Lower leg skin (tissue), 4 donors: Measurements from ENCODE around the gene ELMOD3. TPM values are rescaled to one million over a fixed set of nuclear protein-coding genes. Genes with fewer than 3 reads are reported as not detected.
"Not testable (repeated sequence)": the region's sequence is repeated elsewhere in the genome, so short reads cannot be mapped to it uniquely, and the experiment has no call there.

Experiments
- DNase-seq, 2 donors: peaks; one replicate each; pipeline ENCODE4 v3.0.0-alpha.2; 2019; ENCODE audit warnings: low spot score in 2 of 2
- H3K4me3 ChIP-seq: fragments of 200-600 bp; sonication (generic); 2 replicates; pipeline ENCODE4 v1.5.1; 2017; ENCODE audit warnings: mild to moderate bottlenecking, low read depth; ENCODE audit not compliant: poor library complexity, severe bottlenecking
- POLR2A ChIP-seq, 2 donors: fragments of 450-650 bp; IDR thresholded peaks; one replicate each; pipeline ENCODE4 v1.6.1; 2016 to 2017; ENCODE audit warnings: antibody characterized with exemption in 2 of 2, mild to moderate bottlenecking in 1 of 2, moderate library complexity in 1 of 2
- WGBS, 2 donors: methylation state at CpG; one replicate each; pipeline ENCODE4 v1.1.5; 2018; 5-methylcytosine and 5-hydroxymethylcytosine counted together
- intact Hi-C: fragments of 100-400 bp; cut with DNase I; formaldehyde crosslinking; loops from one replicate; pipeline ENCODE4 v1.15.0; 2023; ENCODE audit warnings: low total_unique reads
- total RNA-seq, 4 donors: library from RNA; depleted of rRNA; stranded (reverse); fragments of >200 nt; gene quantifications; one replicate each; pipeline ENCODE4 v1.1.0, GENCODE V29; 2016
- TF ChIP-seq, protein P1 (sequence below), 3 donors: fragments of 450-650 bp; IDR thresholded peaks; one replicate each; pipeline ENCODE4 v1.5.1; 2016; ENCODE audit warnings: antibody characterized with exemption in 3 of 3, mild to moderate bottlenecking in 3 of 3, moderate library complexity in 2 of 3

Gene ELMOD3
- total RNA-seq, 4 donors from 2014 or later = 10.0 to 26.1 (median 23.5) TPM

DNA sequence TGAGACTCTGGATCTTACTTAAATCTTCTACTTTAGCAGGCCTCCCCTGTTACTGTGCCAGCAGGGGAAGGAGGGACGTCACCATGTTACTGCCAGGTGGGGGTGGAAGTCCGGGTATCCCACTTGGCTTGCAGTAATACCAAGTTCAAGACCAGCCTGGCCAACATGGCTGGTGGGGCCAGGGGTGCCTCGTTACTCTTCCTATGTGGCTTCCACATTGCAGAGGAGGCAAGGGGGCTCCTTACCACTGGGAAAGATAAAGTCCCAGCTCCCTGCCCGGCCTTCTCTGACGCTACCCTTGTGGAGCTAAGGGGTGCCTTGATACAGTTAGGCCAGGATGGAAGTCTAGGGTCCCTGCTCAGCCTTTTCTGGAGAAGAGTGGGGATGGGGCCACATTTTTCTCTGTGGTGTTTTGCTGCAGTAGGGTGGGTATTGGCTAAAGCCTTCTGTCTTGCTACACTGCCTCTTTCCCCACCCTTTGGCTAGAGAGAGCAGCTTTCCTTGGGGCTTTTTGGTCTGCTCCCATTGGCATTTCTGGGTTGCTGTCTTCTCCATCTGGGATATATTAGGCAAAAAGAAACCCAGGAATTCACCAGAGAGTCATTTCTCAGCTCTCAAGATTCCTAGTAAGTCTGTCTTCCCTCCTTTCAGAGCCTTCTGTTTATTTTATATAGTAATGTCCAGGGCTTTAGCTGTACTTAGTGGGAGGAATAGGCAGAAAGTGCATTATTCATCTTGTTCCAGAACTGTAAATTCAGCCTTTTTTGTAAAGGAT lies 21.9 kb downstream of the ELMOD3 start:
- TF ChIP-seq, protein P1, sequence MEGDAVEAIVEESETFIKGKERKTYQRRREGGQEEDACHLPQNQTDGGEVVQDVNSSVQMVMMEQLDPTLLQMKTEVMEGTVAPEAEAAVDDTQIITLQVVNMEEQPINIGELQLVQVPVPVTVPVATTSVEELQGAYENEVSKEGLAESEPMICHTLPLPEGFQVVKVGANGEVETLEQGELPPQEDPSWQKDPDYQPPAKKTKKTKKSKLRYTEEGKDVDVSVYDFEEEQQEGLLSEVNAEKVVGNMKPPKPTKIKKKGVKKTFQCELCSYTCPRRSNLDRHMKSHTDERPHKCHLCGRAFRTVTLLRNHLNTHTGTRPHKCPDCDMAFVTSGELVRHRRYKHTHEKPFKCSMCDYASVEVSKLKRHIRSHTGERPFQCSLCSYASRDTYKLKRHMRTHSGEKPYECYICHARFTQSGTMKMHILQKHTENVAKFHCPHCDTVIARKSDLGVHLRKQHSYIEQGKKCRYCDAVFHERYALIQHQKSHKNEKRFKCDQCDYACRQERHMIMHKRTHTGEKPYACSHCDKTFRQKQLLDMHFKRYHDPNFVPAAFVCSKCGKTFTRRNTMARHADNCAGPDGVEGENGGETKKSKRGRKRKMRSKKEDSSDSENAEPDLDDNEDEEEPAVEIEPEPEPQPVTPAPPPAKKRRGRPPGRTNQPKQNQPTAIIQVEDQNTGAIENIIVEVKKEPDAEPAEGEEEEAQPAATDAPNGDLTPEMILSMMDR (IDR thresholded peaks at IDR 0.05) = no peak
- no peak for TF ChIP-seq POLR2A (IDR thresholded peaks at IDR 0.05)
- H3K4me3 ChIP-seq = no peak overlapping the region
- DNase-seq = no peak
- WGBS, 2 donors = 90 to 95% methylated on average over 5 of the region's 5 CpGs
- intact Hi-C loops = no loop called here

DNA sequence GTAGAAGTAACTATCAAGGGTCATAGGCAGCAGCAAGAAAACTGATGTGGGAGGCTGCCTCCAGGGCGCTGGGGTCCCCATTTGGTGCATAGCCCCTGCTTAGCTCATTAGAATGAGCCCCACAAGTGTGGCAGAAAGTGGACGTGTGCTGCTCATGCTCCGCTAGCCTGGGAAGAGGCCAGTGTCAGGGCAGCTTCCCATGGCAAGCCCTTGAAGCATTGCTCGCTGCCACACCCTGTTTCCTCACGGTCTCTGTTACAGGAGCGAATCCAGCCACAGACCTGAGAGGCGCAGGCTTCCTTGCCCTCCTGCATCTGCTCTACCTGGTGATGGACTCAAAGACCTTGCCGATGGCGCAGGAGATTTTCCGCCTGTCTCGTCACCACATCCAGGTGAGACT lies 22.5 kb downstream of the ELMOD3 start:
- intact Hi-C loops = no loop called here

DNA sequence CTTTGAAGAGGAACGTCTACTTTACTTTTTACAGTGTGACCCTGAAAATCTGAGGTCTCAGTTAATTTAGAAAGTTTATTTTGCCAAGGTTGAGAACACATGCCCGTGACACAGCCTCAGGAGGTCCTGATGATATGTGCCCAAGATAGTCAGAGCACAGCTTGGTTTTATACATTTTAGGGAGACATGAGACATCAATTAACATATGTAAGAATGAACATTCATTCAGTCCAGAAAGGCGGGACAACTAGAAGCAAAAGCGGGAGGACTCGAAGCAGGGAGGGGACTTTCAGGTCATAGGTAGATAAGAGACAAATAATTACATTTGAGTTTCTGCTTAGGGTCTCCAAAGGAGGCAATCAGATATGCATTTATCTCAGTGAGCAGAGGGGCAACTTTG lies 23.7 kb downstream of the ELMOD3 start:
- intact Hi-C loops = no loop called here
- WGBS, 2 donors = 67 to 80% methylated on average over 5 of the region's 5 CpGs
- no peak for DNase-seq
- TF ChIP-seq, protein P1 (IDR thresholded peaks at IDR 0.05) = no peak
- TF ChIP-seq POLR2A (IDR thresholded peaks at IDR 0.05) = no peak
- no peak overlapping the region for H3K4me3 ChIP-seq

More for the DNA sequence above, 22.5 kb downstream of the ELMOD3 start:
- H3K4me3 ChIP-seq = no peak overlapping the region
- 73 to 77% methylated on average over 11 of the region's 11 CpGs for WGBS, 2 donors
- DNase-seq = no peak
- TF ChIP-seq, protein P1 (IDR thresholded peaks at IDR 0.05) = no peak
- TF ChIP-seq POLR2A (IDR thresholded peaks at IDR 0.05) = no peak

DNA sequence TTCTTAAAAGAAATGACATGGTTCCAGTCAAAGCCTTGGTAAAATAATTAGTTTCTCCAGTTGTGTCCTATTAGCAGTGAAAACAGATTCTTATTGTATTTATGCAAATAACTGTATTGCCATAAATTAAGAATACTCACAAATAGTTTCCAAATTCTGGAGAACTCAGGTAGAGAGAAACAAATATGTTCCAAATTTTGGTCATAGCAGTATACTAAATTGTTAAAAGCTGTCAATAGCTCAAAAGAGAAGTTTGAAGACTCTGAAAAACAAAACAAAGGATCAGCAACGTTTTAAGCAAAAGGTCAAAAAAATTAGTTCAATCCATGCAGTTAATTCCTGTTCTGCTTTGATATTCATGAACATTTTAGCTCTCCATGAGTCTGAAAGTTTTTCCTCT lies 25.5 kb downstream of the ELMOD3 start:
- 80 to 83% methylated on average over 1 of the region's 1 CpG for WGBS, 2 donors
- TF ChIP-seq POLR2A (IDR thresholded peaks at IDR 0.05) = no peak
- TF ChIP-seq, protein P1 (IDR thresholded peaks at IDR 0.05) = no peak
- intact Hi-C loops = no loop called here
- DNase-seq = no peak
- no peak overlapping the region for H3K4me3 ChIP-seq

DNA sequence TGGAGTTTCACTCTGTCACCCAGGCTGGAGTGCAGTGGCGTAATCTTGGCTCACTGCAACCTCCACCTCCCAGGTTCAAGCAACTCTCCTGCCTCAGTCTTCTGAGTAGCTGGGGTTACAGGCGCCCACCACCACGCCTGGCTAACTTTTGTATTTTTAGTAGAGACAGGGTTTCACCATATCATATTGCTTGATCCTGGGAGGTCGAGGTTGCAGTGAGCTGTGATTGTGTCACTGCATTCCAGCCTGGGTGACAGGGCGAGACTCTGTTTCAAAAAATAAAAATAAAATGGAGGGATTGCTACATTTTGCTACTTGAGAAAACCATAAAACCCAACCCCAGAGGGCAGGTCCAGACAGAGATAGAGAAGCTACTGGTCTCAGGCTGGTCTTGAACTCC lies 28.6 kb downstream of the ELMOD3 start:
- not testable (repeated sequence) for H3K4me3 ChIP-seq, DNase-seq
- WGBS, 2 donors = 82 to 88% methylated on average over 5 of the region's 5 CpGs
- intact Hi-C loops = loop anchor here (1.0 kb wide), 1 partner anchor 22 kb away; no protein-coding TSS in a partner anchor

DNA sequence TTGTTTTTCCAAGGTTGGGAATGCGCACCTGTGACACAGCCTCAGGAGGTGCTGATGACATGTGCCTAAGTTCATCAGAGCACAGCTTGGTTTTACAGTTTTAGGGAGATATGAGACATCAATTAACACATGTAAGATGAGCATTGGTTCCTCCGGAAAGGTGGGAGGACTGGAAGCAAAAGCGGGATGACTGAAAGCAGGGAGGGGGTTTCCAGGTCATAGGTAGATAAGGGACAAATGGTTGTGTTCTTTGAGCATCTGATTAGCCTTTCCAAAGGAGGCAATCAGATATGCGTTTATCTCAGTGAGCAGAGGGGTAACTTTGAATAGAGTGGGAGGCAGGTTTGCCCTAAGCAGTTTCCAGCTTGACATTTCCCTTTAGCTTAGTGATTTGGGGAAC lies 29.3 kb downstream of the ELMOD3 start:
- WGBS, 2 donors = 79 to 86% methylated on average over 4 of the region's 4 CpGs
- no peak overlapping the region for H3K4me3 ChIP-seq
- TF ChIP-seq, protein P1 (IDR thresholded peaks at IDR 0.05) = no peak
- no peak for TF ChIP-seq POLR2A (IDR thresholded peaks at IDR 0.05)
- intact Hi-C loops = loop anchor here (1.0 kb wide), 1 partner anchor 21 kb away; no protein-coding TSS in a partner anchor
- no peak for DNase-seq
